Hepatocyte (in vitro differentiated cells): ENCODE measurements around the gene CASP2.

Source experiments
- CTCF ChIP-seq: fragments of 200-600 bp; sonication (generic); IDR thresholded peaks from 2 replicates; pipeline ENCODE4 v1.5.1; 2016; ENCODE audit warnings: antibody characterized with exemption, mild to moderate bottlenecking; ENCODE audit not compliant: poor library complexity
- EZH2 ChIP-seq: fragments of 200-600 bp; sonication (generic); IDR thresholded peaks from 2 replicates; pipeline ENCODE4 v1.6.1; 2016; ENCODE audit warnings: antibody characterized with exemption, mild to moderate bottlenecking, borderline replicate concordance
- EZH2phosphoT487 ChIP-seq: fragments of 200-600 bp; sonication (generic); IDR thresholded peaks from one replicate; pipeline ENCODE4 v1.6.1; 2018; ENCODE audit warnings: antibody characterized with exemption, mild to moderate bottlenecking, low read depth, moderate library complexity; ENCODE audit not compliant: unreplicated experiment, severe bottlenecking

- TF ChIP-seq CTCF (no peak), EZH2phosphoT487 (no peak), EZH2 (no peak)
Measured at GRCh38 chr7:143352531-143353002, 64.4 kb downstream of the CASP2 start.
